Right cardiac atrium (tissue), 5 donors: ENCODE measurements around the gene PAGE2. TPM values are rescaled to one million over a fixed set of nuclear protein-coding genes. Genes with fewer than 3 reads are reported as not detected.
A peak's percentile ranks its signal among the peaks of the same experiment; 100 is the strongest.
"Not testable (repeated sequence)": the region's sequence is repeated elsewhere in the genome, so short reads cannot be mapped to it uniquely, and the experiment has no call there.

Experiments used
- ATAC-seq, 2 donors: fragments of 200-7000 bp; cut with Tn5 transposase; one replicate each; pipeline versions ENCODE4 v1.8.0 to v1.9.1; 2020; ENCODE audit warnings: moderate library complexity in 2 of 2, mild to moderate bottlenecking in 1 of 2
- DNase-seq, 3 donors: peaks; one replicate each; pipeline ENCODE4 v3.0.0-alpha.2; 2020
- H3K27ac ChIP-seq: one replicate; pipeline ENCODE4 v1.5.1; 2013; ENCODE audit warnings: mild to moderate bottlenecking, low read length, control low read depth, moderate library complexity
- H3K27me3 ChIP-seq: one replicate; pipeline ENCODE4 v1.6.1; 2013; ENCODE audit not compliant: control insufficient read depth, insufficient read depth
- H3K4me1 ChIP-seq: one replicate; pipeline ENCODE4 v1.6.1; 2013; ENCODE audit warnings: low read length; ENCODE audit not compliant: control insufficient read depth, insufficient read depth
- H3K4me3 ChIP-seq: one replicate; pipeline ENCODE4 v1.5.1; 2013; ENCODE audit warnings: low read length, control low read depth
- H3K9me3 ChIP-seq: one replicate; pipeline ENCODE4 v1.6.1; 2013; ENCODE audit warnings: low read length; ENCODE audit not compliant: control insufficient read depth
- WGBS: extraction: QIAGEN DNeasy Blood & Tissue Kit; methylation state at CpG from one replicate; pipeline ENCODE4 v1.1.7; 2013; 5-methylcytosine and 5-hydroxymethylcytosine counted together
- intact Hi-C, 4 donors: fragments of 100-400 bp; cut with DNase I; formaldehyde crosslinking; loops; one replicate each; pipeline versions ENCODE4 v1.11.0 to v1.14.0; 2022 to 2023
- long read RNA-seq, 4 donors: library from polyadenylated mRNA; unstranded; transcript quantifications; one replicate each; pipeline ENCODE4 v2.0.0, GENCODE V29; 2020 to 2021
- polyA plus RNA-seq: library from polyadenylated mRNA; stranded (reverse); fragments of 200-250 nt; gene quantifications from one replicate; pipeline ENCODE4 v1.2.3, GENCODE V29; 2013
- total RNA-seq, 4 donors: library from RNA; stranded (reverse); fragmentation: NEBNext Ultra II Directional; extraction: Animal tissue kit (Norgen Biotek cat#: 25700); gene quantifications; one replicate each; pipeline ENCODE4 v1.2.1, GENCODE V29; 2021
- donor health status: healthy with polysubstance abuse.
- donor health status: DM: no; HTN: yes; CAD: no.
- donor health status: DM: no; HTN: no; CAD: no.
- donor health status: DM: no; HTN: yes; CAD: no; lungs with severe emphysema.
- donor health status: DM: yes; HTN: yes; CAD: no.

Gene PAGE2, protein sequence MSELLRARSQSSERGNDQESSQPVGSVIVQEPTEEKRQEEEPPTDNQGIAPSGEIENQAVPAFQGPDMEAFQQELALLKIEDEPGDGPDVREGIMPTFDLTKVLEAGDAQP
- total RNA-seq = not detected
- polyA plus RNA-seq = not detected
- long read RNA-seq, donor 1 = 0 reads
- long read RNA-seq, donor 2 = 0 reads
- long read RNA-seq, donor 3 = 0 reads
- long read RNA-seq, donor 4 = 0 reads

DNA sequence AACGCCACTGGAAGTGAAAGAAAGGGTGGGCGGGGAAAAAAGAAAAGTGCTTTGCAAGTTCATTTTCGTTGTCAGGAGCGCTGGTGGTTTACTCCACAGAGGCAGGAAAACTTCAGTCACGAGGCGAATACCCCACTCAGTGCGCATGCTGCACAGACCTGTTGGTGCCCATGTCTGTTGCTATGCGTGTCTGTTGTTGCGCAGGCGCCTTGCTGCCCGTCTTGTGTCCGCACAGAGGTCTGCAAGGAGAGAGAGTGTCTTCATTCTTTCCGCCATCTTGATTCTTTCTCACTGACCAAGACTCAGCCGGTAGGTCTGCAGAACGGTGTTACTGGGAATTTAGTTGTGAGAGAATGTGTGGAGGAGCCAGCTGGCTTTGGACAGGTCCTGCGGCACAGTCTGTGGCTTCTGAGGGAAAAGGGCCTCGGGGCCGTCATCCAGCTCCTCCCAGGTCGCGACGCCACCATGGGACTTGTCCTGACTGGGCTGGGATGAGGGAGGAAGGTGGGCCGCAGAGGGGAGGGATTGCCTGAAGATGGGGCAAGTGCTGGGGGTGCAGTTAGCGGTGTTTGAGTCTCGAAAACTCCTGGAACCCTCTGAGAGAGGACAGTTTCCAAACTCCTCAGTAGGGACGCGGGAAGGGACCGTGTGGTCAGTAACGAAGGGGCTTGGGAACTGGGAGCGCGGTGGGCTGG lies at the start of gene PAGE2:
Gene PAGE2, plus strand, starts transcription at position 224 of the 695 bp plus-strand sequence. CDS start 1,003 bp downstream, outside the sequence.
- Histone ChIP-seq H3K9me3 (no peaks in the 10 kb centered on the region), H3K27me3 (no peaks in the 10 kb centered on the region), H3K4me3 (no peak within 1 kb of the TSS), H3K27ac (no peak within 1 kb of the TSS), H3K4me1 (no peaks in the 10 kb centered on the region)
- DNase-seq (peak in 1 of 3 donors; percentile 29), ATAC-seq (no peak)
- 95% methylated on average over 30 of the region's 30 CpGs for WGBS
- intact Hi-C loops = no loop called here

DNA sequence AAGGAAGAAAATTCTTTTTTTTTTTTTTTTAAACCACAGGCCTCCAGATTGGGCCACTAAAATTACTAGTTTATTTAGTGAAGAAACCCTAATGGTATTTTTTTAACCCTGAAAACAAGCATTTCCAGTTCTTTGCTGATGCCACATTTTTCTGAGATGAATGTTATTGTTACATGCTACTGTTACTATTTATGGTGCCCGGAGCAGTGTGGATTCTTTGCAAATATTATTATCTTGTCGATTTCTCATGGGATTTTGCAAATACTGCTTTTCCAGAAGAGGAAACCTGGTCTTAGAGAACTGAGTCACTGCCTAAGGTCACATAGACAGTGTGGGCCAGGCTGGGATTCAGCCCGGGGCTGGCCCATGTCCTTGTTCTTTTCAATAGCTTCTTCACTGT lies 49.3 kb upstream of the PAGE2 start:
- Histone ChIP-seq H3K27ac (no peak overlapping the region), H3K4me3 (no peak overlapping the region), H3K4me1 (no peaks in the 10 kb centered on the region), H3K9me3 (no peaks in the 10 kb centered on the region), H3K27me3 (no peaks in the 10 kb centered on the region)
- DNase-seq (no peak), ATAC-seq (no peak)
- 67% methylated on average over 3 of the region's 3 CpGs for WGBS
- intact Hi-C loops = no loop called here

DNA sequence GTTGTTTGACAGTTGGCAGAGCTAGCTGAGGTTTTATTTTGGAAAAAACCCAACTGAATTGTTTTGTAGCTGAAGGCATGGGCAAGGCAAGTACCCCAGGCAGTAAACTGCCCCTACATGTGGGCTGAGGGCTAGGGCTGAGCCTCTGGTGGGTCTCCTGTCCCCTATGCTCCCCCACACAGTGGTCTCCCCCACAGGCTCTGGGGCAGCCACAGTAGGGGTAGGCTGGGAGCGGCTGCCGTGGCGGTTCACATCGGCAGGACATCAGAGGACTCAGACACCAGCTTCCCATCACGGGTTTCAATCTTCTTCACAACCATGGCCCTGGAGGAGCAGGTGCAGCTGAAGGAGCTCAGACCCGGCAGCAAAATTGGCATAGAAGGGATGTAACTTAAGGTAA lies 47.3 kb upstream of the PAGE2 start:
- Histone ChIP-seq H3K27me3 (no peaks in the 10 kb centered on the region), H3K27ac (no peak overlapping the region), H3K9me3 (no peaks in the 10 kb centered on the region), H3K4me1 (no peaks in the 10 kb centered on the region), H3K4me3 (no peak overlapping the region)
- ATAC-seq = no peak
- DNase-seq = no peak
- WGBS = 94% methylated on average over 6 of the region's 6 CpGs
- intact Hi-C loops = no loop called here

DNA sequence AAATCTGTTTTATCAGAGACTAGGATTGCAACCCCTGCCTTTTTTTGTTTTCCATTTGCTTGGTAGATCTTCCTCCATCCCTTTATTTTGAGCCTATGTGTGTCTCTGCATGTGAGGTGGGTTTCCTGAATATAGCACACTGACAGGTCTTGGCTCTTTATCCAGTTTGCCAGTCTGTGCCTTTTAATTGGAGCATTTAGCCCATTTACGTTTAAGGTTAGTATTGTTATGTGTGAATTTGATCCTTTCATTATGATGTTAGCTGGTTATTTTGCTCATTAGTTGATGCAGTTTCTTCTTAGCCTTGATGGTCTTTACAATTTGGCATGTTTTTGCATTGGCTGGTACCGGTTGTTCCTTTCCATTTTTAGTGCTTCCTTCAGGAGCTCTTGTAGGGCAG lies 38.2 kb upstream of the PAGE2 start:
- H3K4me1 ChIP-seq, H3K27ac ChIP-seq, ATAC-seq, DNase-seq, H3K27me3 ChIP-seq, H3K9me3 ChIP-seq, H3K4me3 ChIP-seq: not testable (repeated sequence)
- intact Hi-C loops = loop anchor here in 1 of 4 donors (10.0 kb wide), 1 partner anchor 156 kb away; no protein-coding TSS in a partner anchor
- 92% methylated on average over 2 of the region's 2 CpGs for whole genome bisulfite sequencing

DNA sequence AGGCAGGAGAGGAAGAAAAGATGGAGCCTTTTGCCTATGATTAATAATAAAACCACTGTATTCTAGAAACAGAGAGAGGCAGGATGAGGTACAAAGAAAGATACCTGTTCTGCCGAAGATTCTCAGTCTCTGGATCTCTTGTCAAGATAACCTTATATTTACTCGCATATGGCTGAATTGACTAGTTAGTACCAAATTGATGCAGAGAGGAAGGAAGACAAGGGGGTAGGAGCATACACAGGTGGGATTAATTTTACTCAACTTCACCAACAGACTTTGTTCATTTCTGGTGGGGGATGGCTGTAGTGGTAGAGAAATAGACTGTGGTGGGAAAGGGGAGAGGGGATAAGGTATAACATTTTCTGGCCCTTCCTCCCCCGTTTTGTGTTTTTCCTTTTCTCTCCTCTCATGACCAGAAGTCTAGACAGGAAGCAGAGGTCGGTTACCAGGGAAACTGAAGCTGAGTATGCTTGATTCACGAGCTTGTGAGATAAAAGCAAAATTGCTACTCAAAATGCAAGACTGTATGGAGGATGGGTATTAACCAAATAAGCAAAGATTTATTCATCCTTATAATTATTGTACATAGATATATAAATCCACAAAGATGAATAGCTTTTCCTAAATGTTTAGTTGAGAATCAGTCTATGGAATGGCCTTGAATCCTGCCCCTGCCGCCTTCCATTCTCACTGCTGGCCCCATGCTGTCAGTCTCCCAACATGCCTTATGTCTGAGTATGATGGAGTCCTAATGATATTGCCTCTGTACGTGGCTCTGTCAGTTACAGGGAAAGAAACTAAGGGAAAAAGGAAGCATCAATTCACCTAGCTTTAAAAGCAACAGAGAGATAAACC lies 31.8 kb upstream of the PAGE2 start:
- no peak overlapping the region for H3K27ac ChIP-seq
- 17% methylated on average over 7 of the region's 7 CpGs for WGBS
- H3K4me3 ChIP-seq = peak overlapping the region; percentile 28
- ATAC-seq (peak in 1 of 2 donors; percentile 42), DNase-seq (no peak)
- intact Hi-C loops = loop anchor here in 2 of 4 donors (5.0 to 10.0 kb wide), 2 partner anchors 162 to 165 kb away; no protein-coding TSS in a partner anchor
- H3K9me3 ChIP-seq = no peaks in the 10 kb centered on the region
- H3K27me3 ChIP-seq = no peaks in the 10 kb centered on the region
- peaks cover 1% of the 10 kb centered on the region for H3K4me1 ChIP-seq

DNA sequence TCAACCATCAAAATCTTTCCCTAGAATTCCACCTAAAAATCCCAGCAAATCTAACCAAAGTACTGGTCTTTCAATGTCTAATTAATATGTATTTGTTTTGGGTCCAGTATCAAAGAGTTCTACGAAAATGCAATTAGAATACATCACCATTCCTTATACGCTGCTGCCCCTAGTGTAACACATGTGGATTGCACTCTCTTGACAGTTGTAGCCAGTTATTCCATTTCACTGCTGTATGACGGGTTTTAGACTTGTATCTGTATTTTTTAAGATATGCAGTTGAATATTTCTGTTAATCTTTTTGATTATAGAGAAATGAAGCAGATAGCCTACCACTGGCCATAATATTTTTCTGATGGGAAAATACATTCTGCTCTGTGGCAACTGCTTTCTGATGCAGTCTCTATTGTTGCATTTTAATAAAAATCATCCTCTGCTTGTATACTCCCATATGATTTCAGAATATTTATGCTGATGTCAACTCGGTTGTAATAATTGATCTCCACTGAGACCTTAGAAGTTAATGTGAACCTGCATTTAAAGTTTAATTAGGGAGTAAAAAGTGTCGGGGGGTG lies 31.1 kb upstream of the PAGE2 start:
- peaks cover 1% of the 10 kb centered on the region for H3K4me1 ChIP-seq
- 17% methylated on average over 5 of the region's 5 CpGs for WGBS
- DNase-seq (no peak), ATAC-seq (peak; percentile 59 to 79)
- intact Hi-C loops = loop anchor here in 2 of 4 donors (5.0 to 10.0 kb wide), 2 partner anchors 163 to 165 kb away; no protein-coding TSS in a partner anchor
- H3K9me3 ChIP-seq = no peaks in the 10 kb centered on the region
- no peaks in the 10 kb centered on the region for H3K27me3 ChIP-seq
- no peak overlapping the region for H3K27ac ChIP-seq
- H3K4me3 ChIP-seq = peak overlapping the region; percentile 28

DNA sequence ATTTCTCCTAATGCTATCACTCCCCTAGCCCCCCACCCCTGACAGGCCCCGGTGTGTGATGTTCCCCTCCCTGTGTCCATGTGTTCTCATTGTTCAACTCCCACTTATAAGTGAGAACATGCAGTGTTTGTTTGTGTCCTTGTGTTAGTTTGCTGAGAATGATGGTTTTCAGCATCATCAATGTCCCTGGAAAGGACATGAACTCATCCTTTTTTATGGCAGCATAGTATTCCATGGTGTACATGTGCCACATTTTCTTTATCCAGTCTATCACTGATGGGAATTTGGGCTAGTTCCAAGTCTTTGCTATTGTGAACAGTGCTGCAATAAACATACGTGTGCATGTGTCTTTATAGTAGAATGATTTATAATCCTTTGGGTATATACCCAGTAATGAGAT lies 21.6 kb upstream of the PAGE2 start:
- H3K9me3 ChIP-seq, H3K27ac ChIP-seq, DNase-seq, H3K4me1 ChIP-seq, ATAC-seq, H3K27me3 ChIP-seq, H3K4me3 ChIP-seq: not testable (repeated sequence)
- intact Hi-C loops = loop anchor here in 1 of 4 donors (10.0 kb wide), 1 partner anchor 172 kb away; no protein-coding TSS in a partner anchor
- WGBS = 94% methylated on average over 2 of the region's 2 CpGs

DNA sequence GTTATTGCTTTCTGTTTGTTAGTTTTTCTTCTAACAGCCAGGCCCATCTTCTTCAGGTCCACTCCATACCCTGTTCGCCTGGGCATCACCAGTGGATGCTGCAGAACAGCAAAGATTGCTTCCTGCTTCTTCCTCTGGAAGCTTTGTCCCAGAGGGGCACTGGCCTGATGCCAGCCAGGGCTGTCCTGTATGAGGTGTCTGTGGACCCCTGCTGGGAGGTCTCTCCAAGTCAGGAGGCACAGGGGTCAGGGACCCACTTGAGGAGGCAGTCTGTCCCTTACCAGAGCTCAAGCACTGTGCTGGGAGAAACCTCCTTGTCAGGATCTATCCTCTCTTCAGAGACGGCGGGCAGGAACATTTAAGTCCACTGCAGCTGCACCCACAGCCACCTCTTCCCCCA lies 16.5 kb upstream of the PAGE2 start:
- Histone ChIP-seq H3K4me1 (no peaks in the 10 kb centered on the region), H3K27me3 (no peaks in the 10 kb centered on the region), H3K9me3 (no peaks in the 10 kb centered on the region), H3K4me3 (no peak overlapping the region), H3K27ac (no peak overlapping the region)
- WGBS = 90% methylated on average over 3 of the region's 3 CpGs
- ATAC-seq (no peak), DNase-seq (peak in 1 of 3 donors; percentile 35)
- intact Hi-C loops = no loop called here

DNA sequence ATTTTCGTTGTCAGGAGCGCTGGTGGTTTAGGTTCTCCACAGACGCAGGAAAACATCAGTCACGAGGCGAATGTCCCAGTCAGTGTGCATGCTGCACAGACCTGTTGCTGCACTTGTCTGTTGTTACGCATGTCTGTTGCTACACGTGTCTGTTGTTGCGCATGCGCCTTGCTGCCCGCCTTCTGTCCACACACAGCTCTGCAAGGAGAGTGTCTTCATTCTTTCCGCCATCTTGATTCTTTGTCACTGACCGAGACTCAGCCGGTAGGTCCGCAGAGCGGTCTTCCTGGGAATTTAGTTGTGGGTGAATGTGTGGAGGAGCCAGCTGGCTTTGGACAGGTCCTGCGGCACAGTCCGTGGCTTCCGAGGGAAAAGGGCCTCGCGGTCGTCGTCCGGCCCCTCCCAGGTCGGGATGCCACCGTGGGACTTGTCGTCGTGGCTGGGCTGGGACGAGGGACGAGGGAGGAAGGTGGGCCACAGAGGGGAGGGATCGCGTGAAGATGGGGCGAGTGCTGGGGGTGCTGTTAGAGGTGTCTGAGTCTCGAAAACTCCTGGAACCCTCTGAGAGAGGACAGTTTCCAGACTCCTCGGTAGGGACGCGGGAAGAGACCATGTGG lies 13.9 kb upstream of the PAGE2 start, which contains the start of gene PAGE2B:
Gene PAGE2B, plus strand, starts transcription at position 180 of the 617 bp plus-strand sequence. CDS start 1,012 bp downstream, outside the sequence.
- intact Hi-C loops = no loop called here
- H3K27ac ChIP-seq = no peak within 1 kb of the TSS
- ATAC-seq (no peak), DNase-seq (peak in 1 of 3 donors; percentile 44)
- H3K4me3 ChIP-seq = no peak within 1 kb of the TSS
- whole genome bisulfite sequencing = 94% methylated on average over 36 of the region's 36 CpGs
- H3K4me1 ChIP-seq = no peaks in the 10 kb centered on the region
- no peaks in the 10 kb centered on the region for H3K9me3 ChIP-seq
- H3K27me3 ChIP-seq = no peaks in the 10 kb centered on the region

DNA sequence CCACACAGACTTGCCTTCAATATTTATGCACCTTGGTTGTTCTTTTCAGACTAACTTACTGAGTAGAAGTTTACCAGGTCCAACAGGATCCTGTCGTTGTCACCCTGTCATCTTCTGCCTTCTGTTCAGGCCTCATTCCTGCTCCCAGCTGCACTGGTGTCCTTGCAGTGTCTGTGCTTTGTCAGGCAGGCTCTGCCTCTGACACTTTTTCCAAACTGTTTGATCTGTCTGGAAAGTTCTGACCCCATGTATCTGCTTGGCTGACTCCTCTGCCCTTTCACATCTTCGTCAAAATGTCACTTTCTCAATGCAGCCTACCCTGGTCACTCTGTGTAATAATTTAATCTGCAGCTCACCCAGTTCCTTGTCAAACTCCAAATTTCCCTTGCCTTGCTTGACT lies 9.9 kb downstream of the PAGE2 start:
- Histone ChIP-seq H3K4me3 (no peak overlapping the region), H3K27me3 (no peaks in the 10 kb centered on the region), H3K4me1 (no peaks in the 10 kb centered on the region), H3K9me3 (no peaks in the 10 kb centered on the region), H3K27ac (no peak overlapping the region)
- 18% methylated on average over 2 of the region's 2 CpGs for WGBS
- ATAC-seq = no peak
- peak in 1 of 3 donors; percentile 4 for DNase-seq
- intact Hi-C loops = no loop called here
